Osteocyte (in vitro differentiated cells): ENCODE data around the gene WNK1. TPM values are rescaled to one million over a fixed set of nuclear protein-coding genes. Genes with fewer than 3 reads are reported as not detected.

ENCODE experiments used
- DNase-seq: peaks from one replicate; pipeline ENCODE4 v3.0.0; 2021; ENCODE audit warnings: mixed read lengths; ENCODE audit not compliant: unreplicated experiment; ENCODE audit errors: extremely low spot score
- H3K27ac Mint-ChIP-seq: one replicate; pipeline ENCODE4 v1.8.0; 2021; ENCODE audit warnings: mild to moderate bottlenecking, mixed read lengths; ENCODE audit not compliant: unreplicated experiment
- H3K27me3 Mint-ChIP-seq: one replicate; pipeline ENCODE4 v1.8.0; 2021; ENCODE audit warnings: mixed read lengths; ENCODE audit not compliant: unreplicated experiment
- H3K36me3 Mint-ChIP-seq: one replicate; pipeline ENCODE4 v1.8.0; 2021; ENCODE audit warnings: mixed read lengths; ENCODE audit not compliant: unreplicated experiment
- H3K4me1 Mint-ChIP-seq: one replicate; pipeline ENCODE4 v1.8.0; 2021; ENCODE audit warnings: mixed read lengths; ENCODE audit not compliant: unreplicated experiment
- H3K4me3 Mint-ChIP-seq: one replicate; pipeline ENCODE4 v1.8.0; 2021; ENCODE audit warnings: mild to moderate bottlenecking, moderate library complexity, mixed read lengths; ENCODE audit not compliant: unreplicated experiment
- H3K9me3 Mint-ChIP-seq: one replicate; pipeline ENCODE4 v1.8.0; 2021; ENCODE audit warnings: mixed read lengths; ENCODE audit not compliant: unreplicated experiment
- total RNA-seq: library from RNA; stranded (reverse); gene quantifications from 2 replicates; pipeline ENCODE4 v1.2.1, GENCODE V29; 2021
- TF ChIP-seq, protein P1 (sequence below): fragments of 200-600 bp; sonication (generic); IDR thresholded peaks from 2 replicates; pipeline ENCODE4 v1.5.0; 2021; ENCODE audit warnings: antibody characterized with exemption, mild to moderate bottlenecking, moderate library complexity

Gene WNK1
- total RNA-seq, 1 donor from 2014 or later: 188 TPM

GRCh38 chr12:795305-795704 lies 42.9 kb downstream of the WNK1 start:
- Mint-ChIP-seq H3K36me3 (no peaks in the 10 kb centered on the region), H3K27me3 (no peaks in the 10 kb centered on the region), H3K4me3 (no peak overlapping the region), H3K9me3 (no peaks in the 10 kb centered on the region), H3K27ac (no peak overlapping the region), H3K4me1 (peaks cover 48% of the 10 kb centered on the region)
- TF ChIP-seq, protein P1, sequence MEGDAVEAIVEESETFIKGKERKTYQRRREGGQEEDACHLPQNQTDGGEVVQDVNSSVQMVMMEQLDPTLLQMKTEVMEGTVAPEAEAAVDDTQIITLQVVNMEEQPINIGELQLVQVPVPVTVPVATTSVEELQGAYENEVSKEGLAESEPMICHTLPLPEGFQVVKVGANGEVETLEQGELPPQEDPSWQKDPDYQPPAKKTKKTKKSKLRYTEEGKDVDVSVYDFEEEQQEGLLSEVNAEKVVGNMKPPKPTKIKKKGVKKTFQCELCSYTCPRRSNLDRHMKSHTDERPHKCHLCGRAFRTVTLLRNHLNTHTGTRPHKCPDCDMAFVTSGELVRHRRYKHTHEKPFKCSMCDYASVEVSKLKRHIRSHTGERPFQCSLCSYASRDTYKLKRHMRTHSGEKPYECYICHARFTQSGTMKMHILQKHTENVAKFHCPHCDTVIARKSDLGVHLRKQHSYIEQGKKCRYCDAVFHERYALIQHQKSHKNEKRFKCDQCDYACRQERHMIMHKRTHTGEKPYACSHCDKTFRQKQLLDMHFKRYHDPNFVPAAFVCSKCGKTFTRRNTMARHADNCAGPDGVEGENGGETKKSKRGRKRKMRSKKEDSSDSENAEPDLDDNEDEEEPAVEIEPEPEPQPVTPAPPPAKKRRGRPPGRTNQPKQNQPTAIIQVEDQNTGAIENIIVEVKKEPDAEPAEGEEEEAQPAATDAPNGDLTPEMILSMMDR: no peak
- no peak for DNase-seq

DNA sequence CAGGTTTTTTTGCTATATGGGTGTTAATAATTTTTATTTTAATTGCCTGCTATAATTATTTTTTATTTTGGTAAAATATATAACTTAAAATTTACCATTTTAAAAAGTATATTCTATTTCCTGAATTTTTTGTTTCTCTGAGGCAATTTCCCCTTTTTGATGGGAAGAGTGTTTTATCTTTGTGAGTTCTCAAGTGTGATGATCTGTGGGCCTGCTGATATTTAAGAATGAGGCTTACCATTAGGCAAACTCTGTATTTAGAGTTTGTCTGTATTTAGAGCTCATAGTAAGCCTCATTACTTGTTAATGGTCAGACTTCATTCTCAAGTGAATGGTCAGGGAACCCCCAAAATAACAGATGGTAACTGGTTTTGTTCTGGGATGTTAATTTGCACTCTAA lies 48.0 kb downstream of the WNK1 start:
- Mint-ChIP-seq H3K4me1 (peaks cover 50% of the 10 kb centered on the region), H3K36me3 (no peaks in the 10 kb centered on the region), H3K27me3 (no peaks in the 10 kb centered on the region), H3K4me3 (no peak overlapping the region), H3K9me3 (no peaks in the 10 kb centered on the region), H3K27ac (no peak overlapping the region)
- TF ChIP-seq, protein P1: no peak
- DNase-seq: no peak

DNA sequence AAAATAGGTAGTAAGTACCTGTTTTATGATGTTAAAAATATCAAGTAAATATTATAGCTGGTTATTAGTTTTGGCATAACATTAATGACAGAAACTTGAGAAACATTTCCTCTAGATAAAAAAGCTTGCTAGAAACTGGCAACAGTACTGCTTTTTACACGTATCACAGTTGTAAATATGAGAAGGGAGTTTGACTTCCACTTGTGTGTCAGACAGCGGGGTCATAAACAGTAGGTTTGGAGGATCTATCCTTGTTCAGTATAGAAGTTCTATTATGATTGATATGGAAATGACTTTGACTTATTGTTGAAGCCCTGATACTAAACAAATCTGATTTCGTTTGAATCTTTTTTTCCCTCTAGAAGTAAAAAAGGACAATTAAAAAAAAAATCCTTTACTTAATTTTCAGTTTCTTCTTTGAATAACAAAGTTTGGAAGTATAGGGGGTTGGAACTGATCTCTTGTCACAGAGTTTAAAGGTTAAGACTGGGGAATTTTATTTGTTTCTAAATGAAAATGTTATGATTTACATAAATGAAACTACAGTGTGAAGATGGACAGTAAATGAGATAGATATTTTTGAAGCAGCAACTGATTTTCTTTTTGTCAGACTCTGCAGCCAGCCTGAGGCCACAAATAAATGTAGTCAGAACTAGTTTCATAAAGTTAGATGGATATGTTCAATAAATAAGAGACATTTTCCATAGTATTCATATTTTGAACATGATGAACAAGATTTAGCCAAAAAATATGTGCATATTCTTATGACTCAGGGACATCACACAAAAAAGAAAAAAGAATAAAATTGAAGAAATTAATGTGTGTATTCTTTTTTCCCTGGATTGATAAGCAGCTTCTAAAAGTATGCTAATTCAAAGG lies 50.1 kb downstream of the WNK1 start:
- DNase-seq: no peak
- H3K4me1 Mint-ChIP-seq: peaks cover 50% of the 10 kb centered on the region
- H3K4me3 Mint-ChIP-seq: no peak overlapping the region
- H3K27me3 Mint-ChIP-seq: no peaks in the 10 kb centered on the region
- H3K27ac Mint-ChIP-seq: peak overlapping the region; percentile 4
- TF ChIP-seq, protein P1: no peak
- no peaks in the 10 kb centered on the region for H3K36me3 Mint-ChIP-seq
- H3K9me3 Mint-ChIP-seq: no peaks in the 10 kb centered on the region

- Mint-ChIP-seq H3K4me1 (peaks cover 53% of the 10 kb centered on the region), H3K4me3 (no peak overlapping the region), H3K36me3 (no peaks in the 10 kb centered on the region), H3K27ac (no peak overlapping the region), H3K9me3 (no peaks in the 10 kb centered on the region), H3K27me3 (no peaks in the 10 kb centered on the region)
- DNase-seq: no peak
- TF ChIP-seq, protein P1: no peak
Observed at GRCh38 chr12:805022-805632, 52.7 kb downstream of the WNK1 start.

GRCh38 chr12:806200-806791 lies 53.9 kb downstream of the WNK1 start:
- Mint-ChIP-seq H3K4me3 (no peak overlapping the region), H3K9me3 (no peaks in the 10 kb centered on the region), H3K4me1 (peaks cover 62% of the 10 kb centered on the region), H3K27ac (peak overlapping the region; percentile 16), H3K36me3 (no peaks in the 10 kb centered on the region), H3K27me3 (no peaks in the 10 kb centered on the region)
- DNase-seq: no peak
- TF ChIP-seq, protein P1: no peak
